HL-60 (cell line): ENCODE results near the gene SPATS2.

Source experiments
- CTCF ChIP-seq: IDR thresholded peaks from one replicate; pipeline ENCODE4 v1.5.1; 2011; ENCODE audit warnings: low read length, control low read depth, inconsistent platforms; ENCODE audit not compliant: insufficient read depth
- POLR2AphosphoS5 ChIP-seq: IDR thresholded peaks from 2 replicates; pipeline ENCODE4 v1.6.1; 2012; ENCODE audit warnings: low read depth

- no peak for TF ChIP-seq CTCF
- no peak for TF ChIP-seq POLR2AphosphoS5
These were observed 145.3 kb downstream of the SPATS2 start for GRCh38 chr12:49512546-49512945.
